ENCODE data around the gene ACOD1. TPM values are rescaled to one million over a fixed set of nuclear protein-coding genes. Genes with fewer than 3 reads are reported as not detected.

ACOD1 gene
- total RNA-seq, 1 experiment from 2014 or later: not detected

GRCh38 chr13:76904507-76904906 is 43.8 kb upstream of the ACOD1 start:
- H3K36me3 Mint-ChIP-seq (ENCODE audit: insufficient read depth, unreplicated experiment): no peaks in the 10 kb centered on the region
- POLR2A ChIA-PET: interaction anchor here (1.1 kb wide), 1 partner anchor 19 kb away, joined by 3 read pairs; no protein-coding TSS in a partner anchor
- H3K27ac Mint-ChIP-seq (ENCODE audit: unreplicated experiment): no peak overlapping the region
- intact Hi-C loops (cut with micrococcal nuclease; ENCODE audit: unreplicated experiment): no loop called here
- H3K4me1 ChIP-seq: no peaks in the 10 kb centered on the region
- no TSS peak for BruUV-seq (replicated peaks)
- H3K9me3 ChIP-seq: peaks cover 2% of the 10 kb centered on the region; the same call in 1 of the 2 replicates
- H3K36me3 ChIP-seq (ENCODE audit: control insufficient read depth, insufficient read depth, low read length): no peaks in the 10 kb centered on the region
- H3K4me3 ChIP-seq (ENCODE audit: low read depth, low read length): no peak overlapping the region
- TF ChIP-seq CTCF (IDR thresholded peaks at IDR 0.05; ENCODE audit: insufficient read depth in 1 of 2, low read depth in 1 of 2, low read length in 1 of 2, severe bottlenecking in 1 of 2, unreplicated experiment in 1 of 2): no peak
- CTCF ChIA-PET: interaction anchor here (0.6 to 1.9 kb wide), 3 partner anchors 82 to 422 kb away, joined by 3 to 9 read pairs (median 4); no protein-coding TSS in a partner anchor
- peaks cover 20% of the 10 kb centered on the region for H3K27me3 Mint-ChIP-seq (ENCODE audit: insufficient read depth, unreplicated experiment)
- H3K9me3 Mint-ChIP-seq (ENCODE audit: unreplicated experiment): peaks cover 2% of the 10 kb centered on the region
- H3K4me3 Mint-ChIP-seq (ENCODE audit: unreplicated experiment): no peak overlapping the region
- H3K4me1 Mint-ChIP-seq (ENCODE audit: low read depth, unreplicated experiment): no peaks in the 10 kb centered on the region
- no peak for DNase-seq
- no peaks in the 10 kb centered on the region; the same call in 1 of the 2 replicates for H3K27me3 ChIP-seq (replicated peaks; ENCODE audit: control insufficient read depth, insufficient read depth, low read length)

GRCh38 chr13:76912476-76912875 is 35.8 kb upstream of the ACOD1 start:
- H3K9me3 ChIP-seq: no peaks in the 10 kb centered on the region
- no peaks in the 10 kb centered on the region for H3K36me3 ChIP-seq (ENCODE audit: control insufficient read depth, insufficient read depth, low read length)
- no peaks in the 10 kb centered on the region for H3K27me3 ChIP-seq (replicated peaks; ENCODE audit: control insufficient read depth, insufficient read depth, low read length)
- Mint-ChIP-seq H3K9me3 (ENCODE audit: unreplicated experiment) (no peaks in the 10 kb centered on the region), H3K36me3 (ENCODE audit: insufficient read depth, unreplicated experiment) (no peaks in the 10 kb centered on the region), H3K27ac (ENCODE audit: unreplicated experiment) (no peak overlapping the region), H3K27me3 (ENCODE audit: insufficient read depth, unreplicated experiment) (peaks cover 14% of the 10 kb centered on the region), H3K4me3 (ENCODE audit: unreplicated experiment) (no peak overlapping the region), H3K4me1 (ENCODE audit: low read depth, unreplicated experiment) (peaks cover 7% of the 10 kb centered on the region)
- TF ChIP-seq CTCF (IDR thresholded peaks at IDR 0.05; ENCODE audit: insufficient read depth in 1 of 2, low read depth in 1 of 2, low read length in 1 of 2, severe bottlenecking in 1 of 2, unreplicated experiment in 1 of 2): no peak
- BruUV-seq (replicated peaks): no TSS peak
- DNase-seq: no peak
- no peaks in the 10 kb centered on the region; the same call in 1 of the 2 replicates for H3K4me1 ChIP-seq
- intact Hi-C loops (cut with micrococcal nuclease; ENCODE audit: unreplicated experiment): no loop called here
- ChIA-PET POLR2A (no interaction called here), CTCF (no interaction called here)
- H3K4me3 ChIP-seq (ENCODE audit: low read depth, low read length): no peak overlapping the region

GRCh38 chr13:76913898-76914297 is 34.4 kb upstream of the ACOD1 start:
- Mint-ChIP-seq H3K27me3 (ENCODE audit: insufficient read depth, unreplicated experiment) (peaks cover 10% of the 10 kb centered on the region), H3K27ac (ENCODE audit: unreplicated experiment) (no peak overlapping the region), H3K9me3 (ENCODE audit: unreplicated experiment) (peaks cover 4% of the 10 kb centered on the region), H3K36me3 (ENCODE audit: insufficient read depth, unreplicated experiment) (no peaks in the 10 kb centered on the region), H3K4me3 (ENCODE audit: unreplicated experiment) (no peak overlapping the region), H3K4me1 (ENCODE audit: low read depth, unreplicated experiment) (peaks cover 10% of the 10 kb centered on the region)
- H3K4me3 ChIP-seq (ENCODE audit: low read depth, low read length): no peak overlapping the region
- intact Hi-C loops (cut with micrococcal nuclease; ENCODE audit: unreplicated experiment): no loop called here
- POLR2A ChIA-PET: no interaction called here
- no peaks in the 10 kb centered on the region for H3K9me3 ChIP-seq
- TF ChIP-seq CTCF (IDR thresholded peaks at IDR 0.05; ENCODE audit: insufficient read depth in 1 of 2, low read depth in 1 of 2, low read length in 1 of 2, severe bottlenecking in 1 of 2, unreplicated experiment in 1 of 2): no peak
- H3K36me3 ChIP-seq (ENCODE audit: control insufficient read depth, insufficient read depth, low read length): no peaks in the 10 kb centered on the region
- no peaks in the 10 kb centered on the region; the same call in 1 of the 2 replicates for H3K4me1 ChIP-seq
- CTCF ChIA-PET: no interaction called here
- no TSS peak for BruUV-seq (replicated peaks)
- DNase-seq: no peak
- no peaks in the 10 kb centered on the region for H3K27me3 ChIP-seq (replicated peaks; ENCODE audit: control insufficient read depth, insufficient read depth, low read length)

Data from Caco-2 (cell line).